ENCODE data around the gene ACSS1. TPM values are rescaled to one million over a fixed set of nuclear protein-coding genes. Genes with fewer than 3 reads are reported as not detected.

The ACSS1 gene
- total and polyA plus RNA-seq, 12 donors: 7.2 to 97.3 (median 16.9) TPM

DNA sequence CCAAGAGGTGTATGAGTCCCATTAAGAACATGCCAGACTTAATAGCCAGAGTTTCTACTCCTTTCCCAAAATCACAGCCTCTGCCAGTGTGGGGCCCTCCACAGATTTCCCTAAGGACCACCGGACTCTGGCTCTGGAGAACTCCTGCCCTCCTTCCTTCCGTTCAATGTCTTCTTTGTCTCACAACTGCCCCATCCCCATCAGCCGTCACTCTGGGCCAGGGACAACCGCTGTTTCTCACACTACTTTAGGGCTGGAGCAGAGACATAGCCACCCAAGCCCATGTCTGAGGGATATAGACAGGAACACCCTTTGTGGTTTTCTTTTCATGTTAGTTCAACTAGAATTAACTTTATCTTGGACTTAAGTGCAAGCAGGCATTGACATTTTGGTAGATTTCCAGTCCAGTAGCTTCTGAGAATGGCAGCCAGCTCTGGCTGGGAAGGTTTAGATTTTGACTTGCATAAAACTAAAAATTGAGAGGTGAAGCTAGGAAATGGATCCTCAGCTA lies 6.7 kb upstream of the ACSS1 start:
- WGBS, 4 donors: 78 to 91% (median 86%) methylated on average over 4 of the region's 4 CpGs
- Histone ChIP-seq H3K4me3 (no peak overlapping the region), H3K9me3 (replicated peaks in 1 of 3) (no peaks in the 10 kb centered on the region), H3K36me3 (replicated peaks in 1 of 2) (no peaks in the 10 kb centered on the region), H3K4me1 (replicated peaks in 1 of 2) (no peaks in the 10 kb centered on the region), H3K27ac (no peak overlapping the region), H3K27me3 (peaks cover 4% of the 10 kb centered on the region)
- peak in 2 of 7 donors; percentile 1 to 4 for DNase-seq
- intact Hi-C loops (cut with DNase I): loop anchor here in 1 of 2 donors (2.0 to 10.0 kb wide), 2 partner anchors 70 to 330 kb away; partner anchors contain the start of gene ABHD12
- TF ChIP-seq, protein P1, sequence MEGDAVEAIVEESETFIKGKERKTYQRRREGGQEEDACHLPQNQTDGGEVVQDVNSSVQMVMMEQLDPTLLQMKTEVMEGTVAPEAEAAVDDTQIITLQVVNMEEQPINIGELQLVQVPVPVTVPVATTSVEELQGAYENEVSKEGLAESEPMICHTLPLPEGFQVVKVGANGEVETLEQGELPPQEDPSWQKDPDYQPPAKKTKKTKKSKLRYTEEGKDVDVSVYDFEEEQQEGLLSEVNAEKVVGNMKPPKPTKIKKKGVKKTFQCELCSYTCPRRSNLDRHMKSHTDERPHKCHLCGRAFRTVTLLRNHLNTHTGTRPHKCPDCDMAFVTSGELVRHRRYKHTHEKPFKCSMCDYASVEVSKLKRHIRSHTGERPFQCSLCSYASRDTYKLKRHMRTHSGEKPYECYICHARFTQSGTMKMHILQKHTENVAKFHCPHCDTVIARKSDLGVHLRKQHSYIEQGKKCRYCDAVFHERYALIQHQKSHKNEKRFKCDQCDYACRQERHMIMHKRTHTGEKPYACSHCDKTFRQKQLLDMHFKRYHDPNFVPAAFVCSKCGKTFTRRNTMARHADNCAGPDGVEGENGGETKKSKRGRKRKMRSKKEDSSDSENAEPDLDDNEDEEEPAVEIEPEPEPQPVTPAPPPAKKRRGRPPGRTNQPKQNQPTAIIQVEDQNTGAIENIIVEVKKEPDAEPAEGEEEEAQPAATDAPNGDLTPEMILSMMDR (IDR thresholded peaks at IDR 0.05): no peak
- no peak for TF ChIP-seq POLR2A (IDR thresholded peaks at IDR 0.05)

DNA sequence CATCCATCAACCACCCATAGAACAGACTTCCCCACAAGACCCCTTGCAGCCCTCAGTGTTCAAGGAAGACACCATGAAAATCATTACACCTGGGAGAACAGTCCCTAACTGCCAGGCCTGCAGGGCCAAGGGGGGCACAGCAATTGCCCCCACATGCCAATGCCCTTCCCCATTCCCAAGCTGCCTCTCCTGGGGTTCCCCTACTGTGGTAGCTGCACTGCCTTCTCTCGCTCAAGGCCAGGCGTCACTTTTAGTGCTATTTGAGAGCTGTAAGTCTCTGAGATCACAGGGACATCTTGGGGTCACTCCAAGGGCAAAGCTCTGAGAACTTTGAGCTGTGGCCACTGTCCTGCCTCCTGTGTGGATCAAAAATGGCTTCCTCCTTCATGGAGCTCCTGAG lies 6.0 kb upstream of the ACSS1 start:
- Histone ChIP-seq H3K27ac (no peak overlapping the region), H3K36me3 (replicated peaks in 1 of 2) (no peaks in the 10 kb centered on the region), H3K4me1 (replicated peaks in 1 of 2) (peaks cover 0 to 4% of the 10 kb centered on the region in 2 donors), H3K27me3 (no peaks in the 10 kb centered on the region), H3K4me3 (no peak overlapping the region), H3K9me3 (replicated peaks in 1 of 3) (no peaks in the 10 kb centered on the region)
- peak in 2 of 7 donors; percentile 2 to 3 for DNase-seq
- 67 to 82% (median 78%) methylated on average over 2 of the region's 2 CpGs; no CpG with 5 or more reads in 1 of the 4 donors for WGBS, 4 donors
- TF ChIP-seq POLR2A (IDR thresholded peaks at IDR 0.05): no peak
- TF ChIP-seq, protein P1 (IDR thresholded peaks at IDR 0.05): no peak
- intact Hi-C loops (cut with DNase I): loop anchor here (2.0 to 10.0 kb wide), 2 partner anchors 69 to 331 kb away; partner anchors contain the start of gene ABHD12 (in 1 of the 2)

DNA sequence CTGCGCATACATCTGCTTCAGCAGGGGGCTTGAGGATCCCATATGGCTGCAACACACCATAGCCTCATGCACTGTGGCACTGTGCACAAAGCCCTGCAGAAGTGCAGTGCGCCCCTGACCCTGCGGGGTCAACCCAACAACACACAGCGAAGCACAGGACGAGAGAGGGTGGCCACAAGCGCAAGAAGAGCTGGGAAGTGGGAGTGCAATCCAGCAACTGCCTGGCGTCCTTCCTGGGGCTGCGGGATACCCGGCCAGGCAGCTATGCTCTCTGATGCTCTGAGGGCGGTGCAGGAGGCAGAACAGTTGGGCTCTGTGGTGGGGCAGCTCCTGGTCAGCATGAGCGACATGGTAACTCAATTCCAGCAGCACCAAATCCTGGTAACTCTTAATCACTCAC lies 5.6 kb upstream of the ACSS1 start:
- 80 to 91% (median 85%) methylated on average over 8 to 11 of the region's 11 CpGs for WGBS, 4 donors
- no peaks in the 10 kb centered on the region for H3K36me3 ChIP-seq (replicated peaks in 1 of 2)
- H3K27ac ChIP-seq: no peak overlapping the region
- peaks cover 2 to 9% of the 10 kb centered on the region in 2 donors for H3K4me1 ChIP-seq (replicated peaks in 1 of 2)
- intact Hi-C loops (cut with DNase I): loop anchor here (2.0 to 10.0 kb wide), 2 partner anchors 69 to 331 kb away; partner anchors contain the start of gene ABHD12 (in 1 of the 2)
- peak in 2 of 7 donors; percentile 3 to 4 for DNase-seq
- H3K4me3 ChIP-seq: no peak overlapping the region
- no peaks in the 10 kb centered on the region for H3K27me3 ChIP-seq
- H3K9me3 ChIP-seq (replicated peaks in 1 of 3): no peaks in the 10 kb centered on the region
- no peak for TF ChIP-seq POLR2A (IDR thresholded peaks at IDR 0.05)
- TF ChIP-seq, protein P1 (IDR thresholded peaks at IDR 0.05): no peak

DNA sequence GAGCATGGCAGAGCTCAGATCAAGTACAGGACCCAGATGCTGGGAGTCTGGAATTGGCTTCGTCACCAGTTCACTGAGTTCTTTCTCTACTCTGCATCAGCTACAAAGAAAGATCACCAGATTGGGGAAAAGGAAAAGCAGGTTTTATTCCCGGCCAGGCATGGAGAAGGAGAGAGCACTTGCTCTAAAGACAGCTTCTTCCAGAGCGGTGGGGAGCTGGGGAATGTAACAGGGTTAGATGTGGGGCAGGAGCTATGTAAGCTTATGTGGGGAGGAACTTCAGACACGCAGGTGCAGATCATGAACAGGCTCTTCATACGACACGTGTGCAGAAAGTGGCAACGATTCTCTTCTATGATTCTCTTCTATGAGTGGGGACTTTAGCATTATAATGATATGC lies 4.9 kb upstream of the ACSS1 start:
- H3K4me3 ChIP-seq: no peak overlapping the region
- no peak overlapping the region for H3K27ac ChIP-seq
- H3K4me1 ChIP-seq (replicated peaks in 1 of 2): peaks cover 5 to 12% of the 10 kb centered on the region in 2 donors
- no peaks in the 10 kb centered on the region for H3K9me3 ChIP-seq (replicated peaks in 1 of 3)
- intact Hi-C loops (cut with DNase I): loop anchor here (2.0 to 10.0 kb wide), 2 partner anchors 68 to 332 kb away; partner anchors contain the start of gene ABHD12 (in 1 of the 2)
- no peaks in the 10 kb centered on the region for H3K27me3 ChIP-seq
- peak in 1 of 7 donors; percentile 2 for DNase-seq
- no peak for TF ChIP-seq POLR2A (IDR thresholded peaks at IDR 0.05)
- TF ChIP-seq, protein P1 (IDR thresholded peaks at IDR 0.05): no peak
- 79 to 84% (median 81%) methylated on average over 7 of the region's 7 CpGs for WGBS, 4 donors
- H3K36me3 ChIP-seq (replicated peaks in 1 of 2): no peaks in the 10 kb centered on the region
